NCI-H2107 treated with DMSO at 0.1 percent for 48 hours (cell line): Measurements from ENCODE around the gene SUCLG2.
"Not testable (repeated sequence)": the region's sequence is repeated elsewhere in the genome, so short reads cannot be mapped to it uniquely, and the experiment has no call there.

Source experiments
- DNase-seq: peaks from one replicate; lab custom pipeline; 2025; ENCODE audit not compliant: unreplicated experiment; lab: John Stamatoyannopoulos, UW

The SUCLG2 gene

GRCh38 chr3:67561667-67562394, 92.6 kb downstream of the SUCLG2 start:
- no peak for DNase-seq

DNA sequence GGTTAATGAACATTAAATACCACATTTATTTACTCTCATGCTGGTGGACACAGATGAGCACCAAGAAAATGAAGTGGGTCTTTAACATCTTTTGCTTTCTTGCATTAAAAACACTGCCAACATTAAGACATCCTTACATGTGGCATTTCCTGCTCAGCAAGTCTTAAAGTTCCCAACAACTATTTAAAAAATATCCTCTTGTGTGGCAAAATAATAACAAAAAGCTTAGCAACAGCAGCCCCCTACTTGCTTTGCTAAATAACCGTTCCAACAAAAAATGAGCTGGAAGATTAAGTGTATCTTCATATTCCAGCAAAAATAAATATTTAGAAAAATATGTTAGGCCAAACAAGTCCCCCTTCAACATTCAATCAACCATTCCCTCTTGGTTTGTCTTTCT, 93.1 kb downstream of the SUCLG2 start:
- DNase-seq = no peak

- DNase-seq = no peak
Observed at GRCh38 chr3:67559029-67559605, 95.3 kb downstream of the SUCLG2 start.

DNA sequence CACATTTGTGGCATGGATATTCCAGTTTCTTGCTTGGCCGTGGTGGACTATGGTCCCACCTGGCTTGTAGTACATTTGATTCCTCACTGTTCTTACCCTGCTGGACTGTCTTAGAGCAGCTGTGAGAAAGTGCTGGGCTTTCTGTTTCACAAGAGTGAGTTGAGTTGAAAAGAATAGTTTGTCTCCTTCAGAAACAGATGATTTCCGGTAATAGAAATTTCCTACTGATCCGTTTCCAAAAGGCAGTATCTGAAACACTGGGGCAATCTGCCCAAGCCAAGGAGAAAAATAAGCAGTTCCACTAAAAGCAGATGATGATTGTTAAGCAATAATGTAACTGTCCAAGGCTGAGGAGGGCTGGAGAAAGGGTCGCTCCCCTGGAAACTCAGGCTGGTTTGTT, 96.0 kb downstream of the SUCLG2 start:
- DNase-seq = no peak

- no peak for DNase-seq
Observed at GRCh38 chr3:67557848-67558355, 96.5 kb downstream of the SUCLG2 start.

DNA sequence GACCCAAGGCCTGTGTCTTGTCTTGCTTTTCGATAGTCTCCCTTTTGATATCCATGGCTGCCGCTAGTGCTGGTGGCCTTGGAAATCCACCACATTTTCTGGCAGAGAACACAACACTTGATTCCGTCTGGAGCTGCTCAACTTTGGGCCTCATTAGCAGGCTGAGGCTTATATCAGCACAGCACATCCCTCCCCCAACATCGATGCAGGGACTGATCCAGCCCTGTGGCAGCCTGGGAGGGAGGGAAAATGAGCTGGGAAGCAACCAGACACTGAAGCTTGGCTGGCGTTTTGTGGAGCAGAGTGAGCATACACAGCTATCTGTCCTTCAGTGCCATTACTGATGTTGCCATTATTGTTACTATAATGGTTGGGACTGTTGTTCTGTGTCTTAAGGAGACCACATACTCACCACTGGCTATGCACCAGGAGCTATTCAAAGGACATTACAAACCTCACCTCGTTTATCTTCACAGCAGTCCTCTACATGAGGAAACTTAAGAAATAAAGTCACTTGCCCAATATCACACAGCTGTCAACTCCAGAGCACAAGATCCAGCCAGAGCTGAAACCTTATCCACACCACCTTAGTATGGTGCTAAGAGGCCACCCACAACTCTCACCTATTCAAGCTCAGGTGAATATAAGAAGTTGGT, 102.9 kb downstream of the SUCLG2 start:
- DNase-seq = no peak

- no peak for DNase-seq
Observed at GRCh38 chr3:67550541-67550940, 103.9 kb downstream of the SUCLG2 start.

- not testable (repeated sequence) for DNase-seq
Observed at GRCh38 chr3:67542502-67543250, 111.7 kb downstream of the SUCLG2 start.

GRCh38 chr3:67540198-67540894, 114.1 kb downstream of the SUCLG2 start:
- no peak for DNase-seq

GRCh38 chr3:67537203-67537602, 117.2 kb downstream of the SUCLG2 start:
- DNase-seq = not testable (repeated sequence)

- no peak for DNase-seq
Observed at GRCh38 chr3:67535006-67535405, 119.4 kb downstream of the SUCLG2 start.

- DNase-seq = no peak
Observed at GRCh38 chr3:67534594-67534993, 119.8 kb downstream of the SUCLG2 start.

- no peak for DNase-seq
Observed at GRCh38 chr3:67531181-67532101, 123.0 kb downstream of the SUCLG2 start.

DNA sequence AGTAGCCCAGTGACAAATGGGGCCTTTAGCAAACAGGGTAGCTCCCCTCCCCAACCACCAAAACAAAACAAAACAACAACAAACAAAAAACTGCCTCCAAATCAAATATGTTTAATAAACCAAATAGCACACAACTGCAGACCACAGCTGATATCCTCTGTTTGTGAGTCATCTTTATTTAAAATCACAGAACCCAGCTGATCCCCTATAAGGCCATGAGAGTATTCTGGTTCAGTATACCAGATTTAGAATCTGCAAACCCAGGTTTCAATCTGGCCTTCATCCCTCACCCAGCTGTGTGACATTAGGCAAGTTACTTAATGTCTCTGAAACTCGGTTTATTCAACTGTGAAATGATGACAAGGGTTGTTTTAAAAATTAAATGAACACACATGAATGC, 124.5 kb downstream of the SUCLG2 start:
- no peak for DNase-seq

DNA sequence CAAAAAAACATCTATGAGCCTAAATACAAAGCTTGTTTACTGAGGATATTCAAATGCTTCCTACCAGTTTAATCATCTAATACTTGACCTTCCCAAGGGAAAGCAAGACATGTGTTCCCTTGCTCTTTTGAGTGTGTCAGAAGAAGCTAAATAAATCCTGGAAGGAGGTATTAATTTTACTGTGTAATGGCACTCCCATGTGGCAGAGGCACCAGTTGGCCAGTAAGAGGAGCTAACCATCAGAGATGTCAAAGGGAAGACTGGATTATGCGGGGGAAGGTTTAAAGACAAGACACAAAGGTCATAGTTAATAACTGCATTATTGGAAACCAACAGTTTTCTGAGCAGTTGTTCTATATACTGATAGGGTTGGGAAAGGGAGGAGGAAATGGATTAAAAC, 125.1 kb downstream of the SUCLG2 start:
- DNase-seq = no peak

GRCh38 chr3:67526246-67526645, 128.2 kb downstream of the SUCLG2 start:
- peak; percentile 63 for DNase-seq

- DNase-seq = no peak
Observed at GRCh38 chr3:67524046-67524445, 130.4 kb downstream of the SUCLG2 start.

- DNase-seq = no peak
Observed at GRCh38 chr3:67522081-67522480, 132.3 kb downstream of the SUCLG2 start.

GRCh38 chr3:67521053-67521646, 133.3 kb downstream of the SUCLG2 start:
- no peak for DNase-seq
